GM21423 (cell line): Measurements from ENCODE around the gene CRTC1.
"Not testable (repeated sequence)": the region's sequence is repeated elsewhere in the genome, so short reads cannot be mapped to it uniquely, and the experiment has no call there.

Experiments
- ATAC-seq: cut with Tn5 transposase; IDR thresholded peaks from one replicate; pipeline ENCODE4 v1.9.1; 2021; ENCODE audit warnings: mild to moderate bottlenecking, moderate library complexity; ENCODE audit not compliant: unreplicated experiment

CRTC1 gene

DNA sequence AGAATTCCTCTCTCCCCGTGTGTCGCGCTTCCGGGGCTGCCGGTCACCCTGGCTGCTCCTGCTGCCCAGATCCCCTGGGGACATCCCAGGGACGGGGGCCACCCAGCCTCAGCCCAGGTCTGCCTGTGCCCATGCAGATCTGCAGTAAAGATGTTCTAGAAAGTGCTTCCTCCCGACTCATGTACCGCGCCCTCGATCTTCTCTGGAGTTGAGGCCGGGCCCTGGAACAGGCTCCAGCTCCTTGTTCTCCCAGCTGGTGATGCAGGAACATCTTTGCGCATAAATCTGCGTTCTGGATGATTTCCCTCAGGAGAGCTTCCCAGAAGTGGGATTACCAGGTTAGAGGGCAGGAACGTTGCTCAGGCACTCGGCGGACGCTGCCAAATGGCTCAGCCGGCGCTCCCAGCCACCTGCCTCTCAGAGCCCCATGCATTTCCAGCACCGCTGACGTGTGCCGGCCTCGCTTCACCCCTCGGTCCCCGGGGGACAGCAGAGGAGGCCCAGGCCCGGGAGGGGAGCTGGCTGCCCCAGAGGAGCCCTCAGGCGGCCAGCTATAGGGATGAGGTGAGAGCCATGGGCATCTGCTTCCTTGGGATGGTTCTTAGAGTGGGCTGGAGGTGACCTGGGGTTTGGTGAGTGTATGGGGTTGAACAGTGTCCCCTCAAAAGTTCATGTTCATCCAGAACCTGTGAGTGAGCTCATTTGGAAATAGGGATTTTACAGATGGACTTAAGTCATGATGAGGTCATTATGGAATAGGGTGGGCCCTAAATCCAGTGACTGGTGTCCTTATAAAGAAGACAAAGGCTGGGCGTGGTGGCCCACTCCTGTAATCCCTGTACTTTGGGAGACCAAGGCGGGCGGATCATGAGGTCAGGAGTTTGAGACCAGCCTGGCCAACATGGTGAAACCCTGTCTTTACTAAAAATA, 42.6 kb downstream of the CRTC1 start:
- ATAC-seq = no peak

- no peak for ATAC-seq
These were observed 43.4 kb downstream of the CRTC1 start for GRCh38 chr19:18726846-18727245.

DNA sequence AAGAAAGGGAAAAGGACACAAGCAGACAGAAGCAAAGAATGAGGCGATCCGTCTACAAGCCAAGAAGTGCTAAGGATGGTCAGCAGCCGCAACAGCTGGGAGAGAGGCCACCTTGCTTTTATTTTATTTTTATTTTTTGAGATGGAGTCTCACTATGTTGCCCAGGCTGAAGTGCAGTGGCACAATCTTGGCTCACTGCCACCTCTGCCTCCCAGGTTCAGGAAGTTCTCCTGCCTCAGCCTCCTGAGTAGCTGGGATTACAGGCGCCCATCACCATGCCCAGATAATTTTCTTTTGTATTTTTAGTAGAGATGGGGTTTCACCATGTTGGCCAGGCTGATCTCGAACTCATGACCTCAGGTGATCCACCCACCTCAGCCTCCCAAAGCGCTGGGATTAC, 44.1 kb downstream of the CRTC1 start:
- ATAC-seq = not testable (repeated sequence)

- no peak for ATAC-seq
These were observed 46.6 kb downstream of the CRTC1 start for GRCh38 chr19:18729933-18730530.

GRCh38 chr19:18730885-18731513, 47.5 kb downstream of the CRTC1 start:
- no peak for ATAC-seq

DNA sequence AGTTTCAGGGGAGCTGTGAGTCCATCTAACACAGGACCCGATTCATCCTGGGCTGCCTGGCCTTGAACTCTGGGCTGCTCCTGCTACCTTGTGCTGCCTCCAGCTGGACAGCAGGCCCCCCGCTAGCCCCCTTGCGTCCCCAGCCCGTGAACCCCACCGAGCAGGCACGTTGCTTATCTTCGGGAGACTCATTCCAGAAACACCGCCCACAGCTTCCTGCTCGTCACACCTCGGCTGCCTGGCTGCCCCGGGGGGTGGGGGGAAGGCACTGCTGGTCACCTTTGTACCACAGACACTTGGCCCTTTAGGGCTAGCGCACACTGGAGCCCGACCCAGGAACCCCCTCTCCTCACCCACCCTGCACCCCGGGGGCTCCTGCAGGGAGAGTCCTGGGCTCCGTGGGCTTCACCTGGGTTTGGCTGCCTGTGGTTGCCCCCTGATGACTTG, 48.1 kb downstream of the CRTC1 start:
- ATAC-seq = no peak

- no peak for ATAC-seq
These were observed 49.7 kb downstream of the CRTC1 start for GRCh38 chr19:18733196-18733647.

DNA sequence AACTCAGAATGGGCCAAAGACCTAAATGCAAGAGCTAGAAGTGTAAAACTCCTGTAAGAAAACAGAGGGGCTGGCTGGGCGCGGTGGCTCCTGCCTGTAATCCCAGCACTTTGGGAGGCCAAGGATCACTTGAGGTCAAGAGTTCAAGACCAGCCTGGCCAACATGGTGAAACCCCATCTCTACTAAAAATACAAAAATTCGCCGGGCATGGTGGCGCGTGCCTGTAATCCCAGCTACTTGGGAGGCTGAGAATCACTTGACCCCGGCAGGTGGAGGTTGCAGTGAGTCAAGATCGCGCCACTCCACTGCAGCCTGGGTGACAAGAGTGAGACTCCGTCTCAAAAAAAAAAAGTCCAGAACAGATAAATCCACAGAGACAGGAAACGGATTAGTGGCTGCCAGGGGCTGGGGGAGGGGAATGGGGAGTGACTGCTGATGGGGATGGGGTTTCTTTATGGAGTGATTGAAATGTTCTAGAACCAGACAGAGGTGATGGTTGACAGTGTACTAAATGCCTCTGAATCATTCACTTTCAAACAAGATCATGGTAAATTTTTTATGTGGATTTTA, 50.4 kb downstream of the CRTC1 start:
- not testable (repeated sequence) for ATAC-seq

GRCh38 chr19:18735324-18735723, 51.8 kb downstream of the CRTC1 start:
- no peak for ATAC-seq

DNA sequence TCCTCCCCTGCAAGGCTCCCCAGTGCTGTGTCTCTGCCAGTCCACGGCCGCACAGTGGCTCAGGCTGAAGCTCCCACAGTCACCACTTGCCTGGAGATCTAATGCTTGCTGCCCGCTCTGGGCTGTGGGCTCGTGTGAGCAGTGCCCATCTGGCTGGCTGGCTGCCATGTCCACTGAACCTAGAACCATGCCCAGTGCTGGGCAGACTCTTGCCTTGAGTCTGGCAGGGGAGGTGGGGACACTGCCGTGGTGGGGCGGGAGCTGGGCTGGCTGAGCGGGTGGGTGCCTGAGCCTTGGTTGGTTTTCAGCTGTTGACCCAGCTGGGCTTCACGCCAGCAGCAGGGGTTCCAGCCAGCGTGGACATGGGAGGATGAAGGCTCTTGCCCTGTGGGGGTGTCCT, 52.3 kb downstream of the CRTC1 start:
- no peak for ATAC-seq

GRCh38 chr19:18736415-18737336, 53.2 kb downstream of the CRTC1 start:
- ATAC-seq = no peak

GRCh38 chr19:18737337-18737953, 54.0 kb downstream of the CRTC1 start:
- ATAC-seq = no peak

GRCh38 chr19:18737954-18738351, 54.5 kb downstream of the CRTC1 start:
- ATAC-seq = no peak

GRCh38 chr19:18738961-18739690, 55.6 kb downstream of the CRTC1 start:
- no peak for ATAC-seq

DNA sequence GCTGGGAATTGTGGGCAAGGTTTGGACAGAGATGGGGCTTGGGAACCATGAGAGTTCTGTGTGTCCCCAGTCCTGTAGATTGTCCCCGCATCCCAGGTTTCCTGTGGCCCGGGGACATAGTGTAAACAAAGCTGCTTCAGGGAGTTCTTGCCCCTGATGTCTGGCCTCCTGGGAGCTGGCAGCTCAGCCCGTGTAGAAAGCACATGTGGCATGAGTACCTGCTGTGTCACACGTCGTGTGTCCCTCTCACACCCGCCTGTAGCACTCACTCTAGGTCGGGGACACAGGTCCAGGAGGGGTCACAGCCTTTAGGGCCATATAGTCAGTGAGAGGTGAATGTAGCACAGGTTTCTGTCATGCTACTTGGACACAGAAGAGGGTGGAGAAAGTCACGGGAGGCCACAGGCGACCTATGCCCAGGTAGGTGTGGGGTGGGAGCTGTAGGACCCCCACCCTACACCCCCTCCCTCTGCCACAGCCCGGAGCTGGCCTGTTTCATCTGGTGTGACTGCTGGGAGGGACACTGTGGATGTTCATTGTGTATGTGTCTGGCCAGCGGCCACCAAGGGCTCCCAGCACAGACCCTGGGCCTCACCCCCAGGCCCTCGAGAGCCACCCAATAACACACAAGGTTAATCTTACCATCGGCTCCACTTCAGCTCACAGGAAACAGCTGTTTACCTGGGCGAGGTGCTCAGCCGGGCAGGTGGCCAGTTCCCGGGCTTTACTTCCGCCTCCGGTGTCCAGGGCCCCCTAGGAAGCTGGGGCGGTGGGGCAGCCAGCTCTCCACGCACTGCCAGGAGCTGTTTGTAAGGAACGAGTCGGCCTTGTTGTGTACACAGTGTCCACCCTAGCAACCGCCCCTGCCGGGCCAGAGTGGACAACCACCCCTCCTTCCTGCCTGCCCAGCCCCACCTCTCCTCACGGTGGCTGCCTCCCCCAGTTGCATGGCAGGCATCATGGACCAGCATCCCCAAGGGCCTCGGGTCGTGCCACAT, 57.9 kb downstream of the CRTC1 start:
- no peak for ATAC-seq

- ATAC-seq = no peak
These were observed 58.8 kb downstream of the CRTC1 start for GRCh38 chr19:18742324-18742723.

DNA sequence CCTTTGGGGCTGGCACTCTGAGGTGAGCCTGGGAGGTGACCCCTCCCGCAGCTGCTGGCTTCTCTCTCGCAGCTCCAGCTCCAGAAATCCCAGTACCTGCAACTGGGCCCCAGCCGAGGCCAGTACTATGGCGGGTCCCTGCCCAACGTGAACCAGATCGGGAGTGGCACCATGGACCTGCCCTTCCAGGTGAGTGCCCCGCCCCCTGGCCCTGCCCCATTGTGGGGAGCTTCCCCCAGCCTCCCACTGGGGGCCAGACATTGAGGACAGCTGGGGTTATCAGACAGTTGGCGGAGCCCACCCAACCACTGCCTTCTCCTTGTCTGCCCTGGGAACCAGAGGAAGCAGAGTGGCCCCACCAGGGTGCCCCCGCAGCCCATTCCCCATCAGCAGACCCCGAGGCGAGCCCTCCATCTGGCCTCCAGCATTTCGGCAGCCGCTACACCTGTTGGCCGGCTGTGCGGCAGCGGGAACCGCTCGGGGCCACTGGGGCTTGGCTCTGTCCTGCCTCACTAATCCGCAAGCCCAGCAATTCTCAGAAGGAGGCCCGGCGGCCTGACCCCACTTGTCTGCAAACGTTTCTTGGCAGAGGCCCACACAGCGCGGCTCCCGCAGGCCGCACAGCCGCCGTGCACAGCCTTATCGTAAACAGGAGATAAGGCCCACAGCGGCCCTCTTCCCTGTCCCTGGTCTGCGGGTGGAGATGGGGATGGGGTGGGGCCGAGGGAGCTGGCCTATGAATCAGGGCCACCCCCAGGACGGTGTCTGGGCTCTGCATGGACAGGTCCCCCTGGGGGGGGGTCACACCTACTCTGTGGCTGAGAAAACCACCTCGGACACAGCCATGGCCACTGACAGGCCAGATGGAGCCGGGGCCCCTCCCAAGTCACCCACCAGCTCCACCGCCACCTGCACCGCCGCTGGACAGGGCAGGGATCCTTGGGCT, 59.6 kb downstream of the CRTC1 start:
- no peak for ATAC-seq
